Lung (tissue), 12 donors: ENCODE results near the gene MMP11. TPM values are rescaled to one million over a fixed set of nuclear protein-coding genes. Genes with fewer than 3 reads are reported as not detected.

Experiments used
- ATAC-seq: fragments of 200-7000 bp; cut with Tn5 transposase; one replicate; pipeline ENCODE4 v1.9.1; 2020; ENCODE audit warnings: moderate number of reproducible peaks; ENCODE audit not compliant: insufficient read depth, low FRiP score
- DNase-seq, 3 donors: peaks; one replicate each; pipeline ENCODE4 v3.0.0-alpha.2; 2013 to 2017
- H3K27ac ChIP-seq, 2 donors: one replicate each; pipeline ENCODE4 v1.5.1; 2013; ENCODE audit warnings: mild to moderate bottlenecking in 2 of 2, moderate library complexity in 2 of 2, control low read depth in 1 of 2, inconsistent platforms in 1 of 2, low read depth in 1 of 2, low read length in 1 of 2
- H3K27me3 ChIP-seq, 3 donors: one replicate each; pipeline ENCODE4 v1.5.1; 2013; ENCODE audit warnings: low read length in 2 of 3; ENCODE audit not compliant: control insufficient read depth in 3 of 3, insufficient read depth in 3 of 3
- H3K36me3 ChIP-seq, 4 donors: one replicate each; pipeline ENCODE4 v1.5.1; 2013; ENCODE audit warnings: low read length in 4 of 4, mild to moderate bottlenecking in 1 of 4, moderate library complexity in 1 of 4; ENCODE audit not compliant: control insufficient read depth in 4 of 4, insufficient read depth in 4 of 4
- H3K4me1 ChIP-seq, 5 donors: one replicate each; pipeline ENCODE4 v1.5.1; 2013; ENCODE audit warnings: low read length in 5 of 5, mild to moderate bottlenecking in 2 of 5, moderate library complexity in 1 of 5; ENCODE audit not compliant: control insufficient read depth in 5 of 5, insufficient read depth in 5 of 5
- H3K4me3 ChIP-seq: one replicate; pipeline ENCODE4 v1.5.1; 2013; ENCODE audit warnings: mild to moderate bottlenecking, control low read depth, moderate library complexity
- H3K9ac ChIP-seq, 2 donors: one replicate each; pipeline ENCODE4 v1.5.1; 2013; ENCODE audit warnings: low read length in 2 of 2, control low read depth in 1 of 2; ENCODE audit not compliant: insufficient read depth in 1 of 2
- H3K9me3 ChIP-seq, 4 donors: one replicate each; pipeline ENCODE4 v1.5.1; 2013; ENCODE audit warnings: low read length in 3 of 4, mild to moderate bottlenecking in 1 of 4, moderate library complexity in 1 of 4; ENCODE audit not compliant: control insufficient read depth in 4 of 4, insufficient read depth in 3 of 4
- whole genome bisulfite sequencing, 2 donors: extraction: QIAGEN DNeasy Blood & Tissue Kit; methylation state at CpG; one replicate each; pipeline ENCODE4 v1.1.7; 2013; 5-methylcytosine and 5-hydroxymethylcytosine counted together
- polyA plus RNA-seq, 2 donors: library from polyadenylated mRNA; stranded (reverse); fragments of 200-250 nt; gene quantifications; one replicate each; pipeline ENCODE4 v1.2.1, GENCODE V29; 2013
- total RNA-seq, 2 donors: library from RNA; depleted of rRNA in 1 of 2; stranded (reverse); fragments of >200 nt in 1 of 2; gene quantifications; one replicate each; pipeline ENCODE4 v1.2.1, GENCODE V29; 2014 to 2021
- TF ChIP-seq, protein P1 (sequence below): IDR thresholded peaks from 2 replicates; pipeline ENCODE4 v1.5.1; 2012; ENCODE audit warnings: mild to moderate bottlenecking; ENCODE audit errors: control extremely low read depth, extremely low read depth
- donor health status: control.
- donor health status: control.
- donor health status: Bipolar disorder and iron deficiency.
- donor health status: healthy.
- donor health status: DM: yes; HTN: yes; CAD: no.

The MMP11 gene
- total and polyA plus RNA-seq, 4 donors = 0.43 to 2.6 (median 1.4) TPM

DNA sequence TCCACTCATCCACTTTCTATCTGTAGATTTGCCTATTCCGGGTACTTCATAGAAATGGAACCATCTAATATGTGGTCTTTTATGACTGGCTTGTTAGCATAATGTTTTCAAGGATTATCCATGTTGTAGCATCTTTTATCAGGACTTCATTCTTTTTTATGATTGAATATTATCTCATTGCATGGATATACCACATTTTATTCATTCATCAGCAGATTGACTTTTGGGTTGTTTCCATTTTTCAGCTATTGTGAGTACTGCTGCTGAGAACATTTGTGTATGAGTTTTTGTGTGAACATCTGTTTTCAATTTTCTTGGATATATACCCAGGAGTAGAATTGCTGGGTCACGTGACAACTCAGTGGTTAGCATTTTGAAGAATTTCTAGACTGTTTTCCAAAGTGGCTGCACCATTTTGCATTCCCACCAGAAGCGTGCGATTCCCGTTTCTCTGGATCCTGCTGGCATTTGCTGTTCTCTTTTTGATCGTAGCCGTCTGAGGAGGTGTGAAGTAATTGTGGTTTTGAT is 57.3 kb downstream of the MMP11 start:
- WGBS, 2 donors = 76 to 86% methylated on average over 7 of the region's 7 CpGs
- TF ChIP-seq, protein P1, sequence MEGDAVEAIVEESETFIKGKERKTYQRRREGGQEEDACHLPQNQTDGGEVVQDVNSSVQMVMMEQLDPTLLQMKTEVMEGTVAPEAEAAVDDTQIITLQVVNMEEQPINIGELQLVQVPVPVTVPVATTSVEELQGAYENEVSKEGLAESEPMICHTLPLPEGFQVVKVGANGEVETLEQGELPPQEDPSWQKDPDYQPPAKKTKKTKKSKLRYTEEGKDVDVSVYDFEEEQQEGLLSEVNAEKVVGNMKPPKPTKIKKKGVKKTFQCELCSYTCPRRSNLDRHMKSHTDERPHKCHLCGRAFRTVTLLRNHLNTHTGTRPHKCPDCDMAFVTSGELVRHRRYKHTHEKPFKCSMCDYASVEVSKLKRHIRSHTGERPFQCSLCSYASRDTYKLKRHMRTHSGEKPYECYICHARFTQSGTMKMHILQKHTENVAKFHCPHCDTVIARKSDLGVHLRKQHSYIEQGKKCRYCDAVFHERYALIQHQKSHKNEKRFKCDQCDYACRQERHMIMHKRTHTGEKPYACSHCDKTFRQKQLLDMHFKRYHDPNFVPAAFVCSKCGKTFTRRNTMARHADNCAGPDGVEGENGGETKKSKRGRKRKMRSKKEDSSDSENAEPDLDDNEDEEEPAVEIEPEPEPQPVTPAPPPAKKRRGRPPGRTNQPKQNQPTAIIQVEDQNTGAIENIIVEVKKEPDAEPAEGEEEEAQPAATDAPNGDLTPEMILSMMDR = no peak
- Histone ChIP-seq H3K4me1 (peaks cover 0 to 6% (median 0%) of the 10 kb centered on the region in 5 donors), H3K9me3 (no peaks in the 10 kb centered on the region), H3K4me3 (no peak overlapping the region), H3K27me3 (no peaks in the 10 kb centered on the region), H3K9ac (no peak overlapping the region), H3K27ac (peak overlapping the region in 1 of 2 donors; percentile 86), H3K36me3 (peaks cover 0 to 67% (median 47%) of the 10 kb centered on the region in 4 donors)
- no peak for ATAC-seq
- DNase-seq = no peak

DNA sequence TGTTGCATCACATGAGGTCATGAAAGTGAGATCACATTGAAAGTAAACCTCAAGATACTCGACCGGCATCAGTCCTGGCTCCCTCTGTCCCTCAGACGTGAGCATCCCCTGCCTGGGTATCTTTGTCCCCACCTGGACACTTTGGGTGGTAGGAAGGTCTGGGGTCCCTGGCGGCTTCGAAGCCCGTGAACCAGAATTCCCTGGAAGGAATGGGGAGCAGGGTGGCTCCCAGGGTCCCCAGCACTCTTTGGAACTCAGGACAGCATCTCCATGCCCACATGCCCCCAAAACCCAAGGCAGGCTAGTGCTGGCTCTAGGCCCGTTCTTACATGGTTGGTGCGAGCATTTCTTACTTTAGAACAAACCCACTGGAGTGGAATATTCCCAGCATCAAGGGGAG is 58.6 kb downstream of the MMP11 start:
- peaks cover 0 to 70% (median 48%) of the 10 kb centered on the region in 4 donors for H3K36me3 ChIP-seq
- ATAC-seq = no peak
- H3K27me3 ChIP-seq = no peaks in the 10 kb centered on the region
- 92 to 96% methylated on average over 8 of the region's 8 CpGs for WGBS, 2 donors
- TF ChIP-seq, protein P1 = no peak
- H3K4me3 ChIP-seq = no peak overlapping the region
- peak overlapping the region in 1 of 2 donors; percentile 85 for H3K27ac ChIP-seq
- peaks cover 0 to 10% (median 0%) of the 10 kb centered on the region in 5 donors for H3K4me1 ChIP-seq
- no peaks in the 10 kb centered on the region for H3K9me3 ChIP-seq
- H3K9ac ChIP-seq = no peak overlapping the region
- DNase-seq = no peak

DNA sequence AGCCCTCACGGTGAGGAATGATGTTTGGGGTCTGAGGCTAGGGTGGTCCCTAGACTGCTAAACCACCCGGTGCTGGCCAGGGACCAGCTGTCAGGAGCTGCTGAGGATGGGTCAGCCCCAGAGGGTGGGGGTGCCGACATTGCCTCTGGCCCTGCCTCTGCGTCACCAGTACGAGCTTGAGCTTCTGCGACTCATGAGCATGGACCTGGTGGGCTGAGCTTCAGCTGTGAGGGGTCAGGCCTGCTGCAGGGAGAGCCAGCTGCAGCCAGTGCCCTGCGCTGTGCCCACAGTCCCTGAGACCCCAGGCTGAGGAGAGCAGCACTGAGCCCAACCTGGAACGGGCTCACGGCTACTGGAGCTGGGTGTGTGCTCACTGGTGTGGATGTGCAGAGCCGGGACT is 59.1 kb downstream of the MMP11 start:
- Histone ChIP-seq H3K27me3 (no peaks in the 10 kb centered on the region), H3K4me3 (no peak overlapping the region), H3K9me3 (no peaks in the 10 kb centered on the region), H3K4me1 (peaks cover 0 to 7% (median 0%) of the 10 kb centered on the region in 5 donors), H3K27ac (peak overlapping the region in 1 of 2 donors; percentile 85), H3K36me3 (peaks cover 0 to 67% (median 46%) of the 10 kb centered on the region in 4 donors), H3K9ac (no peak overlapping the region)
- TF ChIP-seq, protein P1 = no peak
- ATAC-seq (no peak), DNase-seq (no peak)
- 89 to 93% methylated on average over 10 of the region's 10 CpGs for WGBS, 2 donors
